Ammon's horn (tissue), 1 donor: Measurements from ENCODE around the gene VPS8.

Experiments
- DNase-seq: peaks from one replicate; pipeline ENCODE4 v3.0.0-alpha.2; 2016; ENCODE audit warnings: low spot score

The VPS8 gene

GRCh38 chr3:184811999-184812661 lies at the start of gene VPS8:
Gene VPS8, plus strand, starts transcription at chr3:184812166. Its CDS starts 12,467 bp downstream, at chr3:184824633.
- DNase-seq = peak; percentile 99

GRCh38 chr3:184764191-184764590 lies 47.8 kb upstream of the VPS8 start:
- DNase-seq = no peak

- DNase-seq = no peak
Observed at GRCh38 chr3:184765047-184765729, 46.8 kb upstream of the VPS8 start.

GRCh38 chr3:184765730-184766074 lies 46.3 kb upstream of the VPS8 start:
- DNase-seq = peak; percentile 45

GRCh38 chr3:184766555-184767261 lies 45.3 kb upstream of the VPS8 start:
- no peak for DNase-seq

GRCh38 chr3:184767377-184767776 lies 44.6 kb upstream of the VPS8 start:
- DNase-seq = no peak

GRCh38 chr3:184769382-184770170 lies 42.4 kb upstream of the VPS8 start:
- DNase-seq = no peak

- DNase-seq = no peak
Observed at GRCh38 chr3:184770541-184770940, 41.4 kb upstream of the VPS8 start.

GRCh38 chr3:184771301-184772127 lies 40.5 kb upstream of the VPS8 start:
- no peak for DNase-seq

- no peak for DNase-seq
Observed at GRCh38 chr3:184772667-184773272, 39.2 kb upstream of the VPS8 start.

- no peak for DNase-seq
Observed at GRCh38 chr3:184773283-184774186, 38.4 kb upstream of the VPS8 start.

- DNase-seq = no peak
Observed at GRCh38 chr3:184776916-184777315, 35.0 kb upstream of the VPS8 start.

- peak; percentile 97 for DNase-seq
Observed at GRCh38 chr3:184777566-184778356, 34.2 kb upstream of the VPS8 start.

- no peak for DNase-seq
Observed at GRCh38 chr3:184778426-184779332, 33.3 kb upstream of the VPS8 start.

- DNase-seq = no peak
Observed at GRCh38 chr3:184780981-184781515, 30.9 kb upstream of the VPS8 start.

- DNase-seq = no peak
Observed at GRCh38 chr3:184781801-184782200, 30.2 kb upstream of the VPS8 start.

GRCh38 chr3:184783319-184783718 lies 28.6 kb upstream of the VPS8 start:
- no peak for DNase-seq
